HCT116 (cell line): ENCODE measurements around the gene FGF1. TPM values are rescaled to one million over a fixed set of nuclear protein-coding genes. Genes with fewer than 3 reads are reported as not detected.
A peak's percentile ranks its signal among the peaks of the same experiment; 100 is the strongest.

Experiments used
- ATAC-seq: fragments of 200-7000 bp; cut with Tn5 transposase; 2 replicates; pipeline ENCODE4 v1.9.1; 2020; ENCODE audit warnings: mild to moderate bottlenecking, moderate library complexity
- BruUV-seq: library from RNA; stranded (reverse); fragments of 400-500 nt; replicated peaks from 2 replicates; lab custom pipeline; 2021; lab: Mats Ljungman, UMichigan
- CTCF ChIA-PET: fragments of 300-600 bp; sonication (Branson Sonifier 250); formaldehyde crosslinking; loops from one replicate; lab custom pipeline; 2021; ENCODE audit warnings: antibody characterized with exemption; lab: Charles Lee
- POLR2A ChIA-PET: fragments of 300-600, 350-600 bp; sonication (Branson Sonifier 250); formaldehyde crosslinking; loops from one replicate; lab custom pipeline; 2021; ENCODE audit warnings: antibody characterized with exemption; lab: Charles Lee
- RAD21 ChIA-PET, 2 experiments: fragments of 300-600 bp; sonication (Branson Sonifier 250); formaldehyde crosslinking; loops; one replicate each; lab custom pipeline; 2023; ENCODE audit warnings: low total read pairs in 2 of 2; ENCODE audit not compliant: uncharacterized antibody in 2 of 2, unreplicated experiment in 2 of 2, low non-redundant PET in 1 of 2; lab: Charles Lee
- DNase-seq: peaks from one replicate; pipeline ENCODE4 v3.0.0-alpha.2; 2010; ENCODE audit warnings: low read depth, low spot score
- H2AFZ ChIP-seq: fragments of 200-600 bp; shearing (Covaris generic), sonication (generic); 2 replicates; pipeline ENCODE4 v1.6.1; 2017; ENCODE audit warnings: low read depth, mixed run types, mixed read lengths, antibody characterized with exemption, low read length; ENCODE audit not compliant: poor library complexity, severe bottlenecking
- H3K27ac ChIP-seq: 2 replicates; pipeline ENCODE4 v1.5.1; 2012; ENCODE audit warnings: low read depth, low read length
- H3K27me3 ChIP-seq: fragments of 200-600 bp; sonication (generic); 2 replicates; pipeline ENCODE4 v1.6.1; 2016; ENCODE audit warnings: mixed run types, low read length, mixed read lengths; ENCODE audit not compliant: insufficient read depth
- H3K36me3 ChIP-seq, 2 experiments: fragments of 200-500 bp in 1 of 2; fragments of 200-600 bp in 1 of 2; sonication (Bioruptor generic) in 1 of 2; sonication (generic) in 1 of 2; 2 replicates each; pipeline versions ENCODE4 v1.5.1 to v1.6.1; 2014 to 2016; ENCODE audit warnings: low read length in 2 of 2, inconsistent platforms in 1 of 2, mixed read lengths in 1 of 2, mixed run types in 1 of 2; ENCODE audit not compliant: insufficient read depth in 2 of 2, control insufficient read depth in 1 of 2
- H3K4me1 ChIP-seq, 2 experiments: fragments of 200-600 bp in 1 of 2; sonication (generic) in 1 of 2; 2 replicates each; pipeline versions ENCODE4 v1.5.1 to v1.6.1; 2012 to 2017; ENCODE audit warnings: low read length in 2 of 2, inconsistent platforms in 1 of 2, mild to moderate bottlenecking in 1 of 2, mixed read lengths in 1 of 2, mixed run types in 1 of 2, moderate library complexity in 1 of 2; ENCODE audit not compliant: insufficient read depth in 2 of 2, control insufficient read depth in 1 of 2
- H3K4me2 ChIP-seq: fragments of 200-600 bp; sonication (generic); 2 replicates; pipeline ENCODE4 v1.6.1; 2017; ENCODE audit warnings: mixed run types, low read length, mixed read lengths
- H3K4me3 ChIP-seq, 2 experiments: fragments of 200-600 bp in 1 of 2; sonication (generic) in 1 of 2; replicated peaks in 1 of 2; 2 replicates each; pipeline ENCODE4 v1.5.1; 2011 to 2016; ENCODE audit warnings: low read length in 2 of 2, control low read depth in 1 of 2, low read depth in 1 of 2, mild to moderate bottlenecking in 1 of 2, mixed read lengths in 1 of 2, mixed run types in 1 of 2
- H3K79me2 ChIP-seq: fragments of 200-600 bp; sonication (generic); 2 replicates; pipeline ENCODE4 v1.6.1; 2017; ENCODE audit warnings: mild to moderate bottlenecking, mixed run types, low read length, moderate library complexity, mixed read lengths; ENCODE audit not compliant: insufficient read depth
- H3K9ac ChIP-seq: fragments of 200-600 bp; sonication (generic); 2 replicates; pipeline ENCODE4 v1.6.1; 2016; ENCODE audit warnings: low read length, mixed read lengths
- H3K9me2 ChIP-seq: fragments of 200-600 bp; sonication (generic), shearing (Covaris generic); 2 replicates; pipeline ENCODE4 v1.6.1; 2017; ENCODE audit warnings: mixed run types, mild to moderate bottlenecking, moderate library complexity; ENCODE audit not compliant: insufficient read depth
- H3K9me3 ChIP-seq, 2 experiments: fragments of 200-500 bp in 1 of 2; fragments of 200-600 bp in 1 of 2; sonication (Bioruptor generic) in 1 of 2; sonication (generic) in 1 of 2; 2 replicates each; pipeline ENCODE4 v1.6.1; 2014 to 2017; ENCODE audit warnings: low read length in 2 of 2, mixed read lengths in 2 of 2, inconsistent platforms in 1 of 2, low read depth in 1 of 2, mild to moderate bottlenecking in 1 of 2, mixed run types in 1 of 2, moderate library complexity in 1 of 2; ENCODE audit not compliant: control insufficient read depth in 1 of 2, insufficient read depth in 1 of 2
- H4K20me1 ChIP-seq: fragments of 200-600 bp; sonication (generic), shearing (Covaris generic); 2 replicates; pipeline ENCODE4 v1.6.1; 2017; ENCODE audit warnings: mixed run types, mild to moderate bottlenecking, moderate library complexity; ENCODE audit not compliant: insufficient read depth
- CEBPB ChIP-seq: IDR thresholded peaks from 2 replicates; pipeline ENCODE4 v1.6.1; 2012; ENCODE audit warnings: low read depth
- EGR1 ChIP-seq: IDR thresholded peaks from 2 replicates; pipeline ENCODE4 v1.6.1; 2012; ENCODE audit warnings: low read depth
- ELF1 ChIP-seq: IDR thresholded peaks from 2 replicates; pipeline ENCODE4 v1.6.1; 2012; ENCODE audit warnings: low read depth, borderline replicate concordance
- EZH2 ChIP-seq: fragments of 200-600 bp; sonication (generic); IDR thresholded peaks from 2 replicates; pipeline ENCODE4 v1.6.1; 2017; ENCODE audit warnings: antibody characterized with exemption, mixed run types
- JUND ChIP-seq: IDR thresholded peaks from 2 replicates; pipeline ENCODE4 v1.6.1; 2012
- POLR2A ChIP-seq: IDR thresholded peaks from 2 replicates; pipeline ENCODE4 v1.7.0; 2011; ENCODE audit warnings: borderline replicate concordance; ENCODE audit not compliant: insufficient read depth, insufficient read length; ENCODE audit errors: extremely low read depth
- POLR2AphosphoS5 ChIP-seq: IDR thresholded peaks from 2 replicates; pipeline ENCODE4 v1.6.1; 2011; ENCODE audit warnings: mild to moderate bottlenecking, low read depth, low read length, moderate library complexity
- SIN3A ChIP-seq: IDR thresholded peaks from 2 replicates; pipeline ENCODE4 v1.6.1; 2012; ENCODE audit warnings: low read depth
- SRF ChIP-seq: IDR thresholded peaks from 2 replicates; pipeline ENCODE4 v1.6.1; 2012; ENCODE audit warnings: low read depth
- TCF7L2 ChIP-seq: IDR thresholded peaks from 2 replicates; pipeline ENCODE4 v1.7.0; 2011; ENCODE audit warnings: borderline replicate concordance, inconsistent platforms; ENCODE audit not compliant: insufficient read depth, insufficient read length; ENCODE audit errors: extremely low read depth
- YY1 ChIP-seq: IDR thresholded peaks from 2 replicates; pipeline ENCODE4 v1.6.1; 2011; ENCODE audit warnings: low read length, low read depth, moderate library complexity, mild to moderate bottlenecking; ENCODE audit not compliant: insufficient replicate concordance; ENCODE audit errors: extremely low read depth
- ZBTB33 ChIP-seq: IDR thresholded peaks from 2 replicates; pipeline ENCODE4 v1.6.1; 2011; ENCODE audit warnings: mild to moderate bottlenecking, low read length, moderate library complexity; ENCODE audit not compliant: insufficient replicate concordance; ENCODE audit errors: extremely low read depth
- ZFX ChIP-seq: fragments of 450-650 bp; IDR thresholded peaks from 2 replicates; pipeline ENCODE4 v1.6.1; 2017
- ZNF274 ChIP-seq: fragments of 200-500 bp; sonication (Bioruptor generic); IDR thresholded peaks from 2 replicates; pipeline ENCODE4 v1.6.1; 2014; ENCODE audit warnings: mild to moderate bottlenecking, low read depth, low read length, inconsistent platforms
- intact Hi-C: fragments of 100-400 bp; cut with micrococcal nuclease; formaldehyde crosslinking; loops from 2 replicates; pipeline ENCODE4 v1.10.0; 2022
- total RNA-seq: library from RNA; stranded (reverse); gene quantifications from one replicate; pipeline ENCODE4 v1.2.1, GENCODE V29; 2021; ENCODE audit not compliant: unreplicated experiment
- TF ChIP-seq, protein P1 (sequence below), 3 experiments: fragments of 200-600 bp in 1 of 3; sonication (generic) in 1 of 3; IDR thresholded peaks in 2 of 3; conservative IDR thresholded peaks in 1 of 3; 2 replicates each; pipeline ENCODE4 v1.5.1; 2012 to 2017; ENCODE audit warnings: low read depth in 2 of 3, low read length in 2 of 3, antibody characterized with exemption in 1 of 3, borderline replicate concordance in 1 of 3, control low read depth in 1 of 3, mild to moderate bottlenecking in 1 of 3, mixed read lengths in 1 of 3, mixed run types in 1 of 3, moderate library complexity in 1 of 3; ENCODE audit not compliant: insufficient read depth in 1 of 3

FGF1 gene
- total RNA-seq, 1 experiment from 2014 or later: not detected

GRCh38 chr5:142598338-142598700 lies 87.6 kb downstream of the FGF1 start:
- Histone ChIP-seq H3K27ac (peak overlapping the region; percentile 31; the same call in 1 of the 2 replicates), H2AFZ (no peak overlapping the region), H3K36me3 (no peaks in the 10 kb centered on the region), H3K4me2 (peak overlapping the region; percentile 65), H3K27me3 (no peaks in the 10 kb centered on the region), H4K20me1 (no peaks in the 10 kb centered on the region), H3K79me2 (no peaks in the 10 kb centered on the region), H3K9me3 (no peaks in the 10 kb centered on the region), H3K4me1 (peaks cover 18 to 49% of the 10 kb centered on the region in 2 experiments), H3K4me3 (no peak overlapping the region), H3K9ac (0 out of 2 replicates have a peak overlapping the region, but pooled peaks have one; percentile 1), H3K9me2 (no peaks in the 10 kb centered on the region)
- intact Hi-C loops: loop anchor here (5.0 kb wide), 1 partner anchor 446 kb away; no protein-coding TSS in a partner anchor
- no TSS peak for BruUV-seq
- no peak for TF ChIP-seq ELF1
- TF ChIP-seq ZFX: no peak
- no peak for TF ChIP-seq SIN3A
- TF ChIP-seq CEBPB: no peak
- no peak for TF ChIP-seq EGR1
- no peak for TF ChIP-seq TCF7L2
- no peak for TF ChIP-seq POLR2A
- TF ChIP-seq SRF: no peak
- no peak for TF ChIP-seq JUND
- ChIA-PET POLR2A (no interaction called here), RAD21 (interaction anchor here in 1 of 2 experiments (0.6 kb wide), 1 partner anchor 235 kb away, joined by 3 read pairs; no protein-coding TSS in a partner anchor), CTCF (interaction anchor here (1.0 to 1.4 kb wide), 4 partner anchors 11 to 244 kb away, joined by 3 to 5 read pairs (median 3); no protein-coding TSS in a partner anchor)
- no peak for DNase-seq
- no peak for ATAC-seq

DNA sequence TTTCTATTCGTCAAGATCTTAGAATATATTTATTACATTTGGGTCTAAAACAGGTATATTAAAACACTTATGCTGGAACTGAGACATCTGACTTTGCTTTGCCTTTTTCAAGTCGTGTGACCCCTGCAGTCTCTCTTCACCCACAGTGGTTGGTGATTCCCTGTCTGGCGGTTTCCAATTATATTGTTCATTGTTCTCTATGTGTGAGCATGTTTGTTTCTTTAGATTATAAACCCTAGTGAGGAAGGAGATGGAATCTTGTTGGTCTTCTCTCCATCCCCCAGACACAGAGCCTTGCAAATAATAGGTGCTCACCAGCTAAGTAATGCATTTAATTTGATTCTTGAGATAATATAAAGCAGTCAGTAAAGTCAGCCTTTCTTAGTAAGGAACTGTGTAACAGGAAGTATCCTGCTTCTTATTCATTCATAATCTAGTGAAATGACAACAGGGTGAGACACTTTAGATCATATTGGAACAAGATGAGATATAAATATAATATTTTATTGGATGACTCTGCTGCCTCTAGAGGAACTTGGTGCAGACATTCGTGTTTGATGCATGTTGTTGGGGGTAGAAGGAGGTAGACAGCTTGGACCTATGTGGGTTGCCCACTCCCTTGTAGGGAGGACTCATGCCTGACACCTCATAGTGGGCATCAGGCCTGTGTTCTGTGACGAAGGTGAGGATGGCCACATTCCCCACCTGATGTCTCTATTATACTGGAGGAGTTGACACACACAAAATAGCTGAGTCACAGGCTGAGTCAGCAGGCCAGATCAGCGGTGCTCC lies 88.1 kb downstream of the FGF1 start:
- RAD21 ChIA-PET: interaction anchor here in 1 of 2 experiments (0.6 kb wide), 1 partner anchor 235 kb away, joined by 3 read pairs; no protein-coding TSS in a partner anchor
- Histone ChIP-seq H4K20me1 (no peaks in the 10 kb centered on the region), H3K27ac (peak overlapping the region; percentile 31; the same call in 1 of the 2 replicates), H3K27me3 (no peaks in the 10 kb centered on the region), H3K4me3 (no peak overlapping the region), H3K9me3 (no peaks in the 10 kb centered on the region), H3K79me2 (no peaks in the 10 kb centered on the region), H3K36me3 (no peaks in the 10 kb centered on the region), H3K9ac (0 out of 2 replicates have a peak overlapping the region, but pooled peaks have one; percentile 1), H2AFZ (no peak overlapping the region), H3K9me2 (no peaks in the 10 kb centered on the region), H3K4me2 (peak overlapping the region; percentile 65), H3K4me1 (peaks cover 15 to 43% of the 10 kb centered on the region in 2 experiments)
- DNase-seq (peak; percentile 74), ATAC-seq (peak; percentile 86)
- CTCF ChIA-PET: interaction anchor here (0.5 to 1.0 kb wide), 4 partner anchors 10 to 445 kb away, joined by 3 to 5 read pairs (median 4); no protein-coding TSS in a partner anchor
- intact Hi-C loops: loop anchor here (5.0 kb wide), 1 partner anchor 445 kb away; no protein-coding TSS in a partner anchor
- BruUV-seq: no TSS peak
- POLR2A ChIA-PET: no interaction called here
- TF ChIP-seq ZBTB33: no peak
- TF ChIP-seq, protein P1, sequence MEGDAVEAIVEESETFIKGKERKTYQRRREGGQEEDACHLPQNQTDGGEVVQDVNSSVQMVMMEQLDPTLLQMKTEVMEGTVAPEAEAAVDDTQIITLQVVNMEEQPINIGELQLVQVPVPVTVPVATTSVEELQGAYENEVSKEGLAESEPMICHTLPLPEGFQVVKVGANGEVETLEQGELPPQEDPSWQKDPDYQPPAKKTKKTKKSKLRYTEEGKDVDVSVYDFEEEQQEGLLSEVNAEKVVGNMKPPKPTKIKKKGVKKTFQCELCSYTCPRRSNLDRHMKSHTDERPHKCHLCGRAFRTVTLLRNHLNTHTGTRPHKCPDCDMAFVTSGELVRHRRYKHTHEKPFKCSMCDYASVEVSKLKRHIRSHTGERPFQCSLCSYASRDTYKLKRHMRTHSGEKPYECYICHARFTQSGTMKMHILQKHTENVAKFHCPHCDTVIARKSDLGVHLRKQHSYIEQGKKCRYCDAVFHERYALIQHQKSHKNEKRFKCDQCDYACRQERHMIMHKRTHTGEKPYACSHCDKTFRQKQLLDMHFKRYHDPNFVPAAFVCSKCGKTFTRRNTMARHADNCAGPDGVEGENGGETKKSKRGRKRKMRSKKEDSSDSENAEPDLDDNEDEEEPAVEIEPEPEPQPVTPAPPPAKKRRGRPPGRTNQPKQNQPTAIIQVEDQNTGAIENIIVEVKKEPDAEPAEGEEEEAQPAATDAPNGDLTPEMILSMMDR (IDR thresholded peaks at IDR 0.05 in 2 of 3, conservative IDR thresholded peaks at IDR 0.05 in 1 of 3; ENCODE audit: borderline replicate concordance in 1 of 3, insufficient read depth in 1 of 3, low read depth in 2 of 3, low read length in 2 of 3): peak in 2 of 3 experiments; percentile 11 to 39; a peak in 2 of 6 replicates
- TF ChIP-seq POLR2A: no peak
- no peak for TF ChIP-seq EZH2
- TF ChIP-seq ZNF274: no peak
- peak; percentile 53; the same call in 1 of the 2 replicates for TF ChIP-seq SRF
- peak; percentile 30; the same call in 1 of the 2 replicates for TF ChIP-seq POLR2AphosphoS5
- no peak for TF ChIP-seq YY1
